Mucosa of stomach (tissue), 1 donor: ENCODE results near the gene PID1.

Source experiments
- H3K27me3 ChIP-seq: one replicate; pipeline ENCODE4 v1.7.0; 2013; ENCODE audit warnings: mild to moderate bottlenecking, low read length; ENCODE audit not compliant: control insufficient read depth, insufficient read depth
- H3K36me3 ChIP-seq: one replicate; pipeline ENCODE4 v1.7.0; 2013; ENCODE audit warnings: low read length; ENCODE audit not compliant: control insufficient read depth, insufficient read depth
- H3K4me1 ChIP-seq: one replicate; pipeline ENCODE4 v1.7.0; 2013; ENCODE audit warnings: mild to moderate bottlenecking, low read length; ENCODE audit not compliant: control insufficient read depth, insufficient read depth
- H3K4me3 ChIP-seq: one replicate; pipeline ENCODE4 v1.7.0; 2013; ENCODE audit warnings: low read length
- H3K9ac ChIP-seq: one replicate; pipeline ENCODE4 v1.7.0; 2013; ENCODE audit warnings: mild to moderate bottlenecking, low read length, moderate library complexity
- H3K9me3 ChIP-seq: one replicate; pipeline ENCODE4 v1.7.0; 2013; ENCODE audit warnings: mild to moderate bottlenecking, low read length, moderate library complexity; ENCODE audit not compliant: control insufficient read depth
- donor health status: Pancreatic carcinoma.

Gene PID1

GRCh38 chr2:229098801-229099200 lies 172.3 kb downstream of the PID1 start:
- Histone ChIP-seq H3K4me3 (no peak overlapping the region), H3K9ac (no peak overlapping the region), H3K4me1 (no peaks in the 10 kb centered on the region), H3K9me3 (no peaks in the 10 kb centered on the region), H3K27me3 (no peaks in the 10 kb centered on the region), H3K36me3 (no peaks in the 10 kb centered on the region)

- Histone ChIP-seq H3K9ac (no peak overlapping the region), H3K36me3 (no peaks in the 10 kb centered on the region), H3K27me3 (no peaks in the 10 kb centered on the region), H3K4me3 (no peak overlapping the region), H3K9me3 (no peaks in the 10 kb centered on the region), H3K4me1 (no peaks in the 10 kb centered on the region)
Observed at GRCh38 chr2:229096409-229097066, 174.5 kb downstream of the PID1 start.

GRCh38 chr2:229095472-229095871 lies 175.6 kb downstream of the PID1 start:
- Histone ChIP-seq H3K9ac (no peak overlapping the region), H3K4me1 (no peaks in the 10 kb centered on the region), H3K4me3 (no peak overlapping the region), H3K9me3 (no peaks in the 10 kb centered on the region), H3K27me3 (no peaks in the 10 kb centered on the region), H3K36me3 (no peaks in the 10 kb centered on the region)

GRCh38 chr2:229090225-229090624 lies 180.9 kb downstream of the PID1 start:
- Histone ChIP-seq H3K9me3 (no peaks in the 10 kb centered on the region), H3K4me1 (no peaks in the 10 kb centered on the region), H3K9ac (no peak overlapping the region), H3K36me3 (no peaks in the 10 kb centered on the region), H3K4me3 (no peak overlapping the region), H3K27me3 (no peaks in the 10 kb centered on the region)

- Histone ChIP-seq H3K4me3 (no peak overlapping the region), H3K36me3 (no peaks in the 10 kb centered on the region), H3K9me3 (no peaks in the 10 kb centered on the region), H3K4me1 (no peaks in the 10 kb centered on the region), H3K27me3 (no peaks in the 10 kb centered on the region), H3K9ac (no peak overlapping the region)
Observed at GRCh38 chr2:229089776-229090175, 181.3 kb downstream of the PID1 start.

GRCh38 chr2:229088966-229089700 lies 182.0 kb downstream of the PID1 start:
- Histone ChIP-seq H3K9me3 (no peaks in the 10 kb centered on the region), H3K27me3 (no peaks in the 10 kb centered on the region), H3K4me3 (no peak overlapping the region)

GRCh38 chr2:229088517-229088913 lies 182.6 kb downstream of the PID1 start:
- H3K4me3 ChIP-seq = no peak overlapping the region
- no peaks in the 10 kb centered on the region for H3K27me3 ChIP-seq
- no peak overlapping the region for H3K9ac ChIP-seq
- H3K36me3 ChIP-seq = no peaks in the 10 kb centered on the region
- no peaks in the 10 kb centered on the region for H3K4me1 ChIP-seq
- no peaks in the 10 kb centered on the region for H3K9me3 ChIP-seq

More at GRCh38 chr2:229088966-229089700, 182.0 kb downstream of the PID1 start:
- Histone ChIP-seq H3K4me1 (no peaks in the 10 kb centered on the region), H3K9ac (no peak overlapping the region), H3K36me3 (no peaks in the 10 kb centered on the region)

- no peaks in the 10 kb centered on the region for H3K27me3 ChIP-seq
- no peaks in the 10 kb centered on the region for H3K9me3 ChIP-seq
- H3K4me3 ChIP-seq = no peak overlapping the region
- H3K4me1 ChIP-seq = no peaks in the 10 kb centered on the region
- H3K9ac ChIP-seq = no peak overlapping the region
- no peaks in the 10 kb centered on the region for H3K36me3 ChIP-seq
Observed at GRCh38 chr2:229087843-229088516, 183.1 kb downstream of the PID1 start.

- H3K4me1 ChIP-seq = no peaks in the 10 kb centered on the region
- no peaks in the 10 kb centered on the region for H3K9me3 ChIP-seq
- no peak overlapping the region for H3K4me3 ChIP-seq
- no peak overlapping the region for H3K9ac ChIP-seq
- no peaks in the 10 kb centered on the region for H3K36me3 ChIP-seq
- no peaks in the 10 kb centered on the region for H3K27me3 ChIP-seq
Observed at GRCh38 chr2:229087267-229087666, 183.8 kb downstream of the PID1 start.

- H3K9me3 ChIP-seq = no peaks in the 10 kb centered on the region
- no peak overlapping the region for H3K9ac ChIP-seq
- H3K4me1 ChIP-seq = no peaks in the 10 kb centered on the region
- no peaks in the 10 kb centered on the region for H3K36me3 ChIP-seq
- H3K4me3 ChIP-seq = no peak overlapping the region
- no peaks in the 10 kb centered on the region for H3K27me3 ChIP-seq
Observed at GRCh38 chr2:229085439-229085838, 185.6 kb downstream of the PID1 start.

- no peak overlapping the region for H3K4me3 ChIP-seq
- no peak overlapping the region for H3K9ac ChIP-seq
- H3K9me3 ChIP-seq = no peaks in the 10 kb centered on the region
- H3K27me3 ChIP-seq = no peaks in the 10 kb centered on the region
- no peaks in the 10 kb centered on the region for H3K36me3 ChIP-seq
- H3K4me1 ChIP-seq = no peaks in the 10 kb centered on the region
Observed at GRCh38 chr2:229084447-229084846, 186.6 kb downstream of the PID1 start.

- H3K9ac ChIP-seq = no peak overlapping the region
- no peaks in the 10 kb centered on the region for H3K4me1 ChIP-seq
- H3K4me3 ChIP-seq = no peak overlapping the region
- H3K9me3 ChIP-seq = no peaks in the 10 kb centered on the region
- no peaks in the 10 kb centered on the region for H3K27me3 ChIP-seq
- H3K36me3 ChIP-seq = no peaks in the 10 kb centered on the region
Observed at GRCh38 chr2:229083606-229084340, 187.3 kb downstream of the PID1 start.
